ENCODE measurements around the gene RNF175.

Gene RNF175

DNA sequence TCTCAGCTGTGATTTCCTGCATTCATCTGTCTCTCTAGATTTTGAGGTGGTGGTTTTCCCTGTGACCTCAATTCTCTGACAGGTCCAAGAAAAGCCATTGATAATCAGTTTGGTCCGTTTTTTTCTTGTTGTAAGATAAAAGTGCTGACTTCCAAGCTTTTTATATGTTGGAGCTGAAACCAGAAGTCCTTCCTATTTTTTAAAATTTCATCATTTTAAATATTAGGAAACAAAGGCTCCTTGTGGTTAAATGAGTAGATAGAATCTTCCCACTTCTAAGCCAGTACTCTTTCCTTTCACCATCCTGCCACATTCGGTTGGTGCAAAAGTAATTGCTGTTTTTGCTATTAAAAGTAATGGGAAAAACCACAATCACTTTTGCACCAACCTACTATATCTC lies 18.3 kb downstream of the RNF175 start:
- no peak for DNase-seq

DNA sequence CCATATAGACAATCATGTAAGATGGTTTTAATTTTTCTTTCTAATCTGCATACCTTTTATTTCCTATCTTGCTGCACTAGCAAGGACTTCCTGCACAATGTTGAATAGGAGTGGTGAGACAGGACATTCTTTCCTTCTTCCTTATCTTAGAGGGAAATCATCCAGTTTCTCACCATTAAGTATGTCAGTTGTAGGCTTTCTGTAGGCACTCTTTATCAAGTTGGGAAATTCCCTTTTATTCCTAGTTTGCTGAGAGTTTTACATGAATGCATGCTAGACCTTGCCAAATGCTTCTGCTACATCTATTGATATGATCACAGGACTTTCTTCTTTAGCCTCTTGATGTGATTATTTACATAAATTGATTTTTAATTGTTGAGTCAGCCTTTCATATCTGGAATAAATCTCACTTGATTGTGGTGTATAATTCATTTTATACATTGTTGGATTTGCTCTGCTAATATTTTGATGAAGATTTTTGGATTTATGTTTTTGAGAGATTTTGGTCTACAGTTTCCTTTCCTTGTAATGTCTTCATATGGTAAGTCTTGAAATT lies 23.8 kb downstream of the RNF175 start:
- no peak for DNase-seq

DNA sequence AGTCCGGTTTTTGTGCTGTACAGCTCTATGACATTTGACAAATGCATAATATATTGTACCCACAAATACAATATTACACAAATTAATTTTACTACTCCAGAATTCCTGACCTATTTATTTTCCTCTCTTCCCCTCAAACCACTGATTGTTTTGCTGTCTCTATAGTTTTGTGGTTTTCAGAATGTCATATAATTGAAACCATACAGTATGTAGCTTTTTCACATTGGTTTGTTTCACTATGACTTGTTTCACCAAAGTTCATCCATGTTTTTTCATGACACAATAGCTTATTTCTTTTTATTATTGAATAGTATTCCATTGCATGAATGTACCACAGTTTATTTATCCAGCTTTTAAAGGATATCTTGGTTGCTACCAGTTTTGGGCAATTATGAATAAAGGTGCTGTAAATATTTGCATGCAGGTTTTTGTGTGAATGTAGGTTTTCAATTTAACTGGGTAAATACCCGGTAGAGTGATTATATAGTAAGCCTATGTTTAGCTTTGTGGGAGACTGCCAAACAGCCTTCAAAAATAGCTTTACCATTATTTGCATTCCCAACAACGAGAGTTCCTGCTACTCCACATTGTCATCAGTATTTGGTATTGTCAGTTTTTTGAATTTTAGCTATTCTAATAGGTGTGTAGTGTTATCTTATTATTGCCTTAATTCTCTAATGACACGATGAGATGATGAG lies 25.9 kb downstream of the RNF175 start:
- no peak for DNase-seq

DNA sequence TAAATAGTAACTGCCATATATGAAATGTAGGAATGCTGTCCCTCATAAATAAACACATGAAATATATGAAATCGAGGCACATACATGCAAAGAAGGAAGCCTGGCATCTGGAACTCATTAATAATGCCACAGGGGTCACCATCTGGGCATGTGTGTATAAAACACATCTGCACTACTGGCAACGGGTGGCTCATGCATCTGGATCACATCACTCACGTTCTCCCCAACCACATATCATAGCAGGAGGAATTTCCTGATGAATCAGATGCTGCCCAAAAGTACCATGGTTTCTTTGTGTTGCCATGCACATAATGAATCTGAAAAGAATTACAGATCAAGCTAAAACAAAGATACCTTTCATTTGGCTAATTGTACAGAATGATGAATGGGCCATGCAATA lies 28.6 kb downstream of the RNF175 start:
- no peak for DNase-seq

DNA sequence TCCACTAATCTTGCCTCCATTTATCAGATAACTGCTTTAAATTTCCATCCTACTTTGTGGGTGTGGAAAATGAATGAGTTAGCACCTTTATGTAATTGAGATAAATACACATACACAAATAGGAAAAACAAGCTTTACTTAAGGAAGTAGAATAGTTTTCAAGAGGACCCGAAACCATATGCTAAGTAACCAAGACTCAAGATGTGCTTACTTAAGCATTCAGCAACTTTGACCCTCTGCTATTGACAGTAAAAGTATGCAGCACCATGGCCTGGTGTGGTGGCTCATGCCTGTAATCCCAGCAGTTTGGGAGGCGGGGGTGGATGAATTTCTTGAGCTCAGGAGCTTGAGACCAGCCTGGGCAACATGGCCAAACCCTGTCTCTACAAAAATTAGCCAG lies 29.9 kb downstream of the RNF175 start:
- DNase-seq: no peak

DNA sequence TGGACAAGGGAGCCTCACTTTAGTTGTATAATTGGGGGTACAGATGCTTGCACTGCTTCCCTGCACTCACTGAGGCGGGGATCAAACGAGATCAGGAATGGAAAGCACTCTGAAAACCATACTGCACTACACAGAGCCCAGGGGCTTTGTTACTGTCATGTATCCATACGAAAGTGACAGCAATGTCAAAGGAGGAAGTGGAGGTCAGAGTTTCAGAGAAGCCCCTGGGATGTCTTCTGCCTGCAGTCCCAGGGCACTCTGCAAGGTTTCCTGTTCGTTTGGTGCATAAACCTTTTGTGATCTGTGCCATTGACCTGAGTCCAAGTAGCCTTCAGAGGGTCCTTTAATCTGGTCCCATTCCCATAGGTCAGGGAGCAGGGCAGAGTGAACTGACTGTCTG lies 31.2 kb downstream of the RNF175 start:
- DNase-seq: no peak

DNA sequence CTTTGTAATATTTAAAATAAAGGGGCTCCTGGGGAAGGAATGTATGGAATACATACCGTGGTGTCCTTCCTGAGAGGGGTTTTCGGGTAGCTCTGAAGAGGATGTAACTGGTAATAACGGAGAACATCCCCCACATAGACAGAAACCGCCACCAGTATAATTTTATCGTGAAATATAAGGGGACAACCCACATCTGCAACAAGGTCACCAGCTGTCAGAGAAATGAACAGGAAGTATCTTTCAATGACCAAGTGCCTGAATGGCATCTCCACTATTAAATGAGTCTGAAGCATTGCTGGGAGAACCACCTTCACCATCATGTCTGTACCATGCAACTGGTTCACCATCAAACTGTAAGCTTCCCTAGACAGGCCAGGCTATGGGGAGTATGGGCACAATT lies 31.7 kb downstream of the RNF175 start:
- DNase-seq: no peak

DNA sequence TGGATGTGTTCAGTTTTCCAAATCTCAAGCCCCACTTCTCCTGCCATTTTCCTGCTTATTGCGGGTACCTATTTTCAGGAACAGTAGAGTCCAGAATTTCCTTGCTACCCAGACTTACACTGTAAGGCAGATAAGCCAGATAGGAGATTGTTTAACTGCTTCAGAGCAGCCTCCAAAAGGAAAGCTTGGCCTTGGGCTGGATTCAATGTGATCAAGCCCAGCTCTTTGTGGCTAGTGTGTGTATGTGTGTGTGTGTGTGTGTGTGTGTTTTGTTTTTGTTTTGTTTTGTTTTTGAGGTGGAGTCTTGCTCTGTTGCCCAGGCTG lies 34.0 kb downstream of the RNF175 start:
- no peak for DNase-seq

DNA sequence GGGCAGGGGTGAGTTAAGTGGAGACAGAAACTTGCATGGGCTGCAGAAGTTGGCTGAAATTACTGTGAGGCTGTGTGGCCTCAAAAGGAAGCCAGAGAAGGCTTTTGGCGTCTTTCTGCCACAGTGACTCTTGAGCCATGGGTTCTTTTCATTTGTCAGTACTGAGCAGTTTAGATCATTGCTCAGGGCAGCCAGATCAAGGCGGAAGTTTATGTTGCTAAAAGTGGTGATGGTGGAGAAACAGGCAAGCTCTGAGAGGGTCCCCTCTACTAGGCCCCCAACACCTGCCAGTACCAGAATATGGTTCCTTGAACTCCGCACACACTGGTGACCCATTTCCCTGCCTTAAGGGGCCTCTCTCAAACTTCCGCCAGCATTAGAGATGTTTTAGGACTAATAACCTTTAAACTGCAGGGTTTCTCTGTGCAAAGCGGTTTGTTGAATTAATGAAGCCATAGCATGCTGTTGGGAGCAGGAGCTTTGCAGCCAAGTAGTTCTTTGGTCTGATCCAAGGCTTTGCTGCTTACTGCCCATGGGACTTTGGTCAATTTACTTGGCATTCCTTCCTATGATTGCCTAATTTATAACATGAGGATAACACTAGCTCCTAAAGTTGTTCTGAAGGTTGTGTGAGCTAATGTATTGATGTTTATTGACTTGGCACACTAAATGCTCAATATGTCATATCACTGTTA lies 34.5 kb downstream of the RNF175 start:
- no peak for DNase-seq

DNA sequence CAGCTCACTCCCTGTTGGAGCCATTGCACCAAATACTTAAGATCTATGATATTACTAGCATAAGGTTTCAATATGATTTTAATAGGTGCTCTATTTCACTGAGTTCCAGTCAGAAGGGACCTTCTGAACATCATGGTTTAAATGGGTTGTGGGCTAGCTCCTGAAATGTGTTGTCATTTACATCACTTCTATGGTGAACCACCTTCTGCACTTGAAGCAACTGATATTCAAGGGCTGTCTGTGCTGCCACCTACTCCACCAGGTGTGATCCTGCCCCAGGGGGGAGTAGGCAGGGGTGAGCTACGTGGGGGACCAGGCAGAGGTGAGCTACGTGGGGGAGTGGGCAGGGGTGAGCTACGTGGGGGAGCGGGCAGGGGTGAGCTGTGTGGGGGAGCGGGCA lies 35.2 kb downstream of the RNF175 start:
- DNase-seq: no peak

DNA sequence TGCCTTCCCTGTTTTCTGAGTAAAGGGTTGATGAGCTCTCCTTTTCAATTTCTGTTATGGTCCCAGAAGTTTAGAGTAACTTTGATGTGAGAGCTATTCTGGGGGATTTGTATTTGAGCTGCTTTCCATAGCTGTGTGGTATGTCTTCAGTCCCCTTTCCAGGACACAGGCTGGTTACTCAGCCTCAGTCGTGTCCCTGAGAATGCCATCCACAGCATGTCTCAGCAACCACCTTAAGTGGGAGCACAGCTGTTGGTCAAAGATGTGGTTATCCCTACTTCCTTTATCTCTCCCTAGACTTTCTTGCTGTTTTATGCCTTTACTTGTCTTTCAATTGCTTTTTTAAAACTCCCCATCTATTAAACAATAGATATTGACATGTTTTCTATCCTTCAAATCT lies 37.8 kb downstream of the RNF175 start:
- no peak for DNase-seq

DNA sequence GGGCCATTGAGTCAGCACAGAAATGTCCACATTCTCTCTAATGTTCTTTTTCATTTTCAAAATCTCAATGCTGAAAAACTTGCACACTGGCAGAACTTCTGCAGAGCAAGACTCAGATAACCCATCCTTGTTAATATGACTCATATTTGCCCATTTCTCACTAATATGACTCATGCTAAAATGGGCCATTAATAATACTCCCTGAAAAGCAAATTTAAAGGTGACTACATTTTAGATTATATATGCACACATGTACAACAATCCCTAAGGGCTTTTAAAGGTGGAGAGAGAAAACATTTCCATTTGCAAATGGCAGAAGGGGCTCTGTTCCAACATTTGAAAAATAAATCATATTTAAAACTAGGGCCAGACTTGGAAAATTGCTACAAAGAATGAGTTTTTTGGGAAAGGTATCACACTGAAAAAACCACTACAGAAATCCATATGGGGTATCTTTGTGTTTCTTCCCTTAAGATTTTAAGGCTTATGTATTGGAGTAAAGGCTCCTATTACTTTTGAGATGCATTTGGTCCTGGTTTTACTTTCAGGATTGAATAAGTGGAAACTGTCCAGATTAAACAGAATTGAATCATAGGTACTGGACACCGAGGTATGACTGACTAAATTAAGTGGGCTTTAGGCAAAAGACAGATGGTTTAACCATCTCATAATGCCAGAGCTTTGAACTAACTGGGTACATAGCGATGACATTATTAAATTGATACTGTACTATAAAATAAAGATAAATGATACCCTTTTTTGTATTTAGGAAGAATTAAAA lies 45.8 kb downstream of the RNF175 start:
- DNase-seq: no peak

DNA sequence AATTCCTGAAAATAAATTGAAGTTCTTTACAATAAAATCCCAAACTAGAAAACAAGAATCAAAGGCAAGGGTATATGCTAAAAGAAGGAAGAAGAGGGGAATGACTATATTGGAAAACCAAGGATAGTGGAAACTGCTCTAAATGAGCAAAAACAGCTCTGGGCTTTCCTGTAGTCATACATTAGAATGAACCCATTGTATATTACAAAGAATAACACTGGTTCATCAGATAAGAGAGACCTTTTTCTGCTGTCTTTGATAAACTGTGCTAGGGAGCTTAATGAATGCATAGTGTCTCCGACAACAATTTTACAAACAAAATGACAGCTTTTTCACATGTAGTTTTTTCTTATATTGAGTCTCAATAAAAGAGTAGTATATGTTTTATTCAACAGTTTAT lies 49.1 kb downstream of the RNF175 start:
- no peak for DNase-seq

DNA sequence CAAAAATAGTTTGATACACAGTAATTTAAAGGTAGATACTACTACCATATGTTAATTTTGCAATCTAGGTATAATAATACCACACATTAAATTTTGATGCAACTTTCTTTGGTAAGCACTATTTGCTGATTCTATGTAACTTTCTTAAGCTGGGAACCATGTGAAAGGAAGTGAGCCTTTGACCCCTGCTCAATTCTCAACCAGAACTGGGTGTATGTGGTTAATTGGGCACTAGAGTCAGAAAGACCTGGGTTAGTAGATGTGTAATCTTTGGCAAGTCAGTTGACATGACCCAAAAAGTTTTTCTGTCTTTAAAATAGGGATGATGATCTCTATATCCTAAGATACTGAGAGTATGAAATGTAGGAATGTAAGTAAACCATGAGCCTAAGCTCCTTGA lies 53.3 kb downstream of the RNF175 start:
- DNase-seq: no peak

DNA sequence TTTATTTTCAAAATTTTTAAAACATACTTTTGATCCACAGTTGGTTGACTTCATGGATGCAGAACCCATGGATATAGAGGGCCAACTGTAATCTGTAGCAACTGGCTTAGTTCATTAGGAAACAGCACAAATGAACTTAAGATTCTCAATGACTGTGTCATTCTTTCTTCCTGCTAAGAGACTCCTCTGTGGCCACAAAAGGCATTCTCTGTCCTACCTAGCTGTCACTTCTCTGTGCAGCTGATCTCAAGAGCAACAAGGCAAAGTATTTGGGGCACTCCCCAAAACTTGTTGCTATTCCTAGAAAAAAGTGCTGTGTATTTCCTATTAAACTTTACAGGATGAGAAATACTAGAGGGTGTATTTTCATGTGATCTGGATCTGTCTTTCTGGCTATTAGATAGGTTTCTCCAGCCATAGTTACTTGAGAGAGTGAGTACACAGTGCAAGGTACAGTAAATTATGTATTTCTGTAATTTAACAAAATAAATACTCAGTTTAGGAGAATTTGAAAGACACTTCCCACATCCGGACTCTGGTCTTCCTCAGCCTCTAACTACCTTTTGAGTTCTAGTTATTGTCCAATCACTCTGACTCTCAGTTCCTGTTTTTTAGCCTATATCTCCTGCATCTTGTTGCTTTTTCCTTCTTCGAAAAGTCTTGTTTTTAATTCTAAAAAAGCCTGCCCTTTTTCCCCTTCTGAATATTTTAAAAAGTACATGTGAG lies 53.9 kb downstream of the RNF175 start:
- DNase-seq: no peak

DNA sequence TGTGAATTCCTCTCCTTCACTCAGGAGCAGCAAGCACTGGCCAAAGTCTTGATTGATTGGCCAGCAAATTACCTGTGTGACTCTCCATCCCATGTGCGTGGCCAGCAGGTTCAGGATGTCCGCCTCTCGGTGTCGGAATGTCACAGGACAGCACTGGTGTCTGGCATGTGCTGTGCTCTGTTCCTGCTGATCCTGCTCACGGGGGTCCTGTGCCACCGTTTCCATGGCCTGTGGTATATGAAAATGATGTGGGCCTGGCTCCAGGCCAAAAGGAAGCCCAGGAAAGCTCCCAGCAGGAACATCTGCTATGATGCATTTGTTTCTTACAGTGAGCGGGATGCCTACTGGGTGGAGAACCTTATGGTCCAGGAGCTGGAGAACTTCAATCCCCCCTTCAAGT lies 55.3 kb downstream of the RNF175 start:
- DNase-seq: no peak

DNA sequence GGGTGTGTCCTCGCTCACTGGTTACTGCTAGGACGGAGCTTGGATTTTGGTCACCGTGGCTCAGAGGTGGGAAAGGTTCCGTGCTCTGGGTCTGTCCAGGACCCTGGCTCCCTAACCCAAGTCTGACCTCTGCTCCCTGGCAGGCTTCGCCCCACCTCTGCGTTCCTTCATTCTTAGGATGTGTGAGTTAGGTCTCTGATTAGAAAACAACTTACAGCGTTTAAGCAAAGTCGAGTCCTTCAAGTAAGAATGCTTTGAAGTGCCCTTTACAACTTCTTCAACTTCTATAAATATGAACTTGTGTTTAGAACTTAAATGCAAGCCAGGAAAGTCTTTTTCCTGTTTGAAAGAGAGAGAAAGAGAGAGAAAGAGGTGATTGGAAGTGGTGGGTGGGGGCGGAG lies 74.9 kb downstream of the RNF175 start:
- DNase-seq: no peak

DNA sequence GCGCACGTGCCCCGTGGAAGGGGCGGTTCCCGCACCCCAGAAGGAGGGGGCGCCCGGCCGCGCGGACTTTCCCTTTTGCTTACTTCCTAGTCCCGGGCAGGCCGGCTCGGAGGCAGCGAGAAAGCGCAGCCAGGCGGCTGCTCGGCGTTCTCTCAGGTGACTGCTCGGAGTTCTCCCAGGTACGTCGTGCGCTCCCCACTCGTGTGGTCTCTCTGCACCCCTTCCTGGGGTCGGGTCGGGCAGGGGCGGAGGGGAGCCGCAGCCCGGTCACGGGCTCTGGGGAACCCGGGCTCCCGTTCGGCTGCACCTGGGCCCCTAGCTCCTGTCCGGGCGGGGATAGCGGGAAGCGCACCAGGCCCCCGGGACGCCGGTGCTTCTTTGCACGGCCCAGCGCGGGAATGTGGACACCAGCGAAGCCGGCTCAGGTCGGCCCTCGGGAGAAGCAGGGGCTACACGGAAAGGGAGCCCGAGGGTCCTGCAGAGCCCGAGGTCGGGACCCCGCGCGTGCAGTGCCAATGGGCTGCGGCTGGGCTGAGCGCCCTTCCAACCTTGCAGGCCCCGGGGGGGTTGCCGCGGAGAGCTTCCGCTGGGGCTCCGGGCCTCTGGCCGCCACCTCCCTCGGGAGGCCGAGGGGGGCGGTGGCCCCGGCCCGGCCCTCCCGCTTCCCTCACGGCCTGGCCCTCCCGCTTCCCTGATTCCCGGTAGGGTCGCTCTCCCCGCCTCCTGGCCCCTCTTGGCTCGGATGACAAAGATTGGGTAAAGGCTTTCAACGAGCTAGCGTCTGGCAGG lies 75.4 kb downstream of the RNF175 start, which contains the start of gene TLR2:
Gene TLR2 (plus strand): TSS at position 99 of the 789 bp plus-strand sequence. CDS start 18,628 bp downstream, outside the sequence.
- no peak for DNase-seq

DNA sequence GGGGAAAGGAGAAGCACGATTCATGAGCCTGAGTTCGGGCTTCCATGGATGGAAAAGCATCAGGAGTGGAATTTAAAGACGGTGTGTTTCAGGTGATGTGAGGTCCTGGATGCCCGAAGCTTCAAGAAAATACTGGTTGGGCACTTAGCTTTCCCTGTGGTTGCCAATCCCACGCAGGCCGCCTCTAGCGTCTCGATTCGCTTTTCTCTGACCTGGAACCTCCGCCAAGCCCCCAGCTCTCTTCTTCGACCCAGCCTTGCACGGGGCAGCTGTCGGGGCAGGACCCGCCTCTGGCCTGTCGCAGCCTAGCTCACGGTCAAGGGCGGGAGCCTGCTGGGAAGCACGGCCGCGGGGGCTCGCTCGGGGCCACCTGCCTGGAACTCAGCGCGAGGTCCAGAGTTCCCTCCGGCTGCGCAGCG lies 76.1 kb downstream of the RNF175 start:
- DNase-seq: no peak

DNA sequence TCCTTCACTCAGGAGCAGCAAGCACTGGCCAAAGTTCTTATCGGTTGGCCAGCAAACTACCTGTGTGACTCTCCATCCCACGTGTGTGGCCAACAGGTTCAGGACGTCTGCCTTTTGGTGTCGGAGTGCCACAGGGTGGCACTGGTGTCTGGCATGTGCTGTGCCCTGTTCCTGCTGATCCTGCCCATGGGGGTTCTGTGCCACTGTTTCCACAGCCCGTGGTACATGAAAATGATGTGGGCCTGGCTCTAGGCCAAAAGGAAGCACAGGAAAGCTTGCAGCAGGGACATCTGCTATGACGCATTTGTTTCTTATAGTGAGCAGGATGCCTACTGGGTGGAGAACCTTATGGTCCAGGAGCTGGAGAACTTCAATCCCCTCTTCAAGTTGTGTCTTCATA lies 80.3 kb downstream of the RNF175 start:
- no peak for DNase-seq

DNA sequence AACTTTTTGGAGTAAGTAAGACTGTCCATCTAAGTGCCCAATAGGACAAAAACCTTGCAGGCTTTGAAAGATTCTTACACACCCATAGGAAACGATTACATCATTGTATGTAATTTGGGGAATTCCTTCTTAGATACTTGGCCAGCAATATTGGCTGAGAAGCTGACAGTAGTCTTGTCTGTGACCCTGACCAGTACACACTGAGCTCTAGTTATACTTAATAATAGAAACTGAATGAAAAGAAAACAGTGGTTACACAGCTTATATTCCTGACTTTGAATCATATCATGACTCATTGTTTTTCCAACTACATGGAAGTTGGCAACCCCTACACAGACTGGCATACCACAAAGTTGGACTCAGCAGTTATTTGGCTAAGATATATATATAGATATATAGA lies 82.8 kb downstream of the RNF175 start:
- peak; percentile 97 for DNase-seq

DNA sequence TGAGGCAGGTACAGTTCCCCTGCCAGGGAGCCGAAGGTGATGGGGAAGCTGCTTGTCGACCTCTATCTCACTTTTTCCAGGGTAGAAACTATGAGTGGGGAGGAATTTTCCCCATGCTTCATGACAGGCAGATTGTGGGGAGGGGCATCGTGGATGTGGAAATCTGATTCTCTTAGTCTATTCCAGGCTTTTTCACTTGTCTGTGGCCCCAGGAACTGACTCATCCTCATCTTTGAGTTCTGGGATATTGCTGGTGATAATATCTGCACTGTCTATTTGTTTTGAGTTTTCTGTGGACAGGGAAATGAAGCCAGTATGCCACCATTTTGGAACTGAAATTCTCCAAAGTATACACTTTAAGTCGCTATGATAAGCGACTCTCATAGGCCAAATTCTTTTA lies 83.3 kb downstream of the RNF175 start:
- DNase-seq: peak; percentile 58
